Lung (tissue), 12 donors: ENCODE results near the gene VCAN. TPM values are rescaled to one million over a fixed set of nuclear protein-coding genes. Genes with fewer than 3 reads are reported as not detected.

Experiments used
- ATAC-seq: fragments of 200-7000 bp; cut with Tn5 transposase; one replicate; pipeline ENCODE4 v1.9.1; 2020; ENCODE audit warnings: moderate number of reproducible peaks; ENCODE audit not compliant: insufficient read depth, low FRiP score
- DNase-seq, 3 donors: peaks; one replicate each; pipeline ENCODE4 v3.0.0-alpha.2; 2013 to 2017
- H3K27ac ChIP-seq, 2 donors: one replicate each; pipeline ENCODE4 v1.5.1; 2013; ENCODE audit warnings: mild to moderate bottlenecking in 2 of 2, moderate library complexity in 2 of 2, control low read depth in 1 of 2, inconsistent platforms in 1 of 2, low read depth in 1 of 2, low read length in 1 of 2
- H3K27me3 ChIP-seq, 3 donors: one replicate each; pipeline ENCODE4 v1.5.1; 2013; ENCODE audit warnings: low read length in 2 of 3; ENCODE audit not compliant: control insufficient read depth in 3 of 3, insufficient read depth in 3 of 3
- H3K36me3 ChIP-seq, 4 donors: one replicate each; pipeline ENCODE4 v1.5.1; 2013; ENCODE audit warnings: low read length in 4 of 4, mild to moderate bottlenecking in 1 of 4, moderate library complexity in 1 of 4; ENCODE audit not compliant: control insufficient read depth in 4 of 4, insufficient read depth in 4 of 4
- H3K4me1 ChIP-seq, 5 donors: one replicate each; pipeline ENCODE4 v1.5.1; 2013; ENCODE audit warnings: low read length in 5 of 5, mild to moderate bottlenecking in 2 of 5, moderate library complexity in 1 of 5; ENCODE audit not compliant: control insufficient read depth in 5 of 5, insufficient read depth in 5 of 5
- H3K4me3 ChIP-seq: one replicate; pipeline ENCODE4 v1.5.1; 2013; ENCODE audit warnings: mild to moderate bottlenecking, control low read depth, moderate library complexity
- H3K9ac ChIP-seq, 2 donors: one replicate each; pipeline ENCODE4 v1.5.1; 2013; ENCODE audit warnings: low read length in 2 of 2, control low read depth in 1 of 2; ENCODE audit not compliant: insufficient read depth in 1 of 2
- H3K9me3 ChIP-seq, 4 donors: one replicate each; pipeline ENCODE4 v1.5.1; 2013; ENCODE audit warnings: low read length in 3 of 4, mild to moderate bottlenecking in 1 of 4, moderate library complexity in 1 of 4; ENCODE audit not compliant: control insufficient read depth in 4 of 4, insufficient read depth in 3 of 4
- WGBS, 2 donors: extraction: QIAGEN DNeasy Blood & Tissue Kit; methylation state at CpG; one replicate each; pipeline ENCODE4 v1.1.7; 2013; 5-methylcytosine and 5-hydroxymethylcytosine counted together
- polyA plus RNA-seq, 2 donors: library from polyadenylated mRNA; stranded (reverse); fragments of 200-250 nt; gene quantifications; one replicate each; pipeline ENCODE4 v1.2.1, GENCODE V29; 2013
- total RNA-seq, 2 donors: library from RNA; depleted of rRNA in 1 of 2; stranded (reverse); fragments of >200 nt in 1 of 2; gene quantifications; one replicate each; pipeline ENCODE4 v1.2.1, GENCODE V29; 2014 to 2021
- TF ChIP-seq, protein P1 (sequence below): IDR thresholded peaks from 2 replicates; pipeline ENCODE4 v1.5.1; 2012; ENCODE audit warnings: mild to moderate bottlenecking; ENCODE audit errors: control extremely low read depth, extremely low read depth
- donor health status: control.
- donor health status: control.
- donor health status: Bipolar disorder and iron deficiency.
- donor health status: healthy.
- donor health status: DM: yes; HTN: yes; CAD: no.

VCAN gene
- total and polyA plus RNA-seq, 4 donors: 11.6 to 276 (median 156) TPM

DNA sequence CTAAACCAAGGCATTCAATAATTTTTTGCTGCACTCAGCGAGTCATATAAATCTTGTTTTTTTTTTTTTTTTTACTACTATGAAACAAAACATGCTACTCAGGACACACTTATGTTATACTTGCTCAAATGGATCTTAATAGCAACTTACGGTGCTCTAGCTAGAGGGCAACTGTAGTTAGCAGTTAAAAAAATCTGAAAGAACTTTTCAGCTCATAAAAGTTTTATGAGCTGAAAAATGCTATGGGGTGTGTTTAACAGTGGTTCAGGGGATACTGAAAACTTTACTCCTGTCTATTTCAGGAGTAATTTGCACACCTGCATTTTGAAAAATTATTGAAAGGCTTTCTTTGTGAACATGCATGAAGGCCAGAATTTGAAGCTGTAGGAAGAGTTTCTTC, 53.4 kb downstream of the VCAN start:
- Histone ChIP-seq H3K9me3 (no peaks in the 10 kb centered on the region), H3K9ac (no peak overlapping the region), H3K27me3 (no peaks in the 10 kb centered on the region), H3K36me3 (peaks cover 0 to 49% (median 14%) of the 10 kb centered on the region in 4 donors), H3K27ac (no peak overlapping the region), H3K4me3 (no peak overlapping the region), H3K4me1 (no peaks in the 10 kb centered on the region)
- TF ChIP-seq, protein P1, sequence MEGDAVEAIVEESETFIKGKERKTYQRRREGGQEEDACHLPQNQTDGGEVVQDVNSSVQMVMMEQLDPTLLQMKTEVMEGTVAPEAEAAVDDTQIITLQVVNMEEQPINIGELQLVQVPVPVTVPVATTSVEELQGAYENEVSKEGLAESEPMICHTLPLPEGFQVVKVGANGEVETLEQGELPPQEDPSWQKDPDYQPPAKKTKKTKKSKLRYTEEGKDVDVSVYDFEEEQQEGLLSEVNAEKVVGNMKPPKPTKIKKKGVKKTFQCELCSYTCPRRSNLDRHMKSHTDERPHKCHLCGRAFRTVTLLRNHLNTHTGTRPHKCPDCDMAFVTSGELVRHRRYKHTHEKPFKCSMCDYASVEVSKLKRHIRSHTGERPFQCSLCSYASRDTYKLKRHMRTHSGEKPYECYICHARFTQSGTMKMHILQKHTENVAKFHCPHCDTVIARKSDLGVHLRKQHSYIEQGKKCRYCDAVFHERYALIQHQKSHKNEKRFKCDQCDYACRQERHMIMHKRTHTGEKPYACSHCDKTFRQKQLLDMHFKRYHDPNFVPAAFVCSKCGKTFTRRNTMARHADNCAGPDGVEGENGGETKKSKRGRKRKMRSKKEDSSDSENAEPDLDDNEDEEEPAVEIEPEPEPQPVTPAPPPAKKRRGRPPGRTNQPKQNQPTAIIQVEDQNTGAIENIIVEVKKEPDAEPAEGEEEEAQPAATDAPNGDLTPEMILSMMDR: no peak
- 79 to 93% methylated on average over 2 of the region's 2 CpGs for WGBS, 2 donors
- DNase-seq: no peak
- ATAC-seq: no peak

GRCh38 chr5:83526289-83526688, 54.7 kb downstream of the VCAN start:
- ATAC-seq (no peak), DNase-seq (no peak)
- Histone ChIP-seq H3K36me3 (peaks cover 0 to 36% (median 8%) of the 10 kb centered on the region in 4 donors), H3K27me3 (no peaks in the 10 kb centered on the region), H3K9ac (no peak overlapping the region), H3K4me3 (no peak overlapping the region), H3K4me1 (no peaks in the 10 kb centered on the region), H3K27ac (no peak overlapping the region), H3K9me3 (no peaks in the 10 kb centered on the region)
- TF ChIP-seq, protein P1: no peak
- WGBS, 2 donors: 82 to 84% methylated on average over 1 of the region's 1 CpG

GRCh38 chr5:83527221-83527620, 55.7 kb downstream of the VCAN start:
- H3K9ac ChIP-seq: no peak overlapping the region
- H3K4me3 ChIP-seq: no peak overlapping the region
- no peaks in the 10 kb centered on the region for H3K4me1 ChIP-seq
- H3K9me3 ChIP-seq: no peaks in the 10 kb centered on the region
- DNase-seq (no peak), ATAC-seq (no peak)
- 34 to 35% methylated on average over 4 of the region's 4 CpGs for WGBS, 2 donors
- H3K27ac ChIP-seq: no peak overlapping the region
- TF ChIP-seq, protein P1: no peak
- no peaks in the 10 kb centered on the region for H3K27me3 ChIP-seq
- H3K36me3 ChIP-seq: peaks cover 0 to 31% (median 6%) of the 10 kb centered on the region in 4 donors
